ENCODE results near the gene PCK1. TPM values are rescaled to one million over a fixed set of nuclear protein-coding genes. Genes with fewer than 3 reads are reported as not detected.

The PCK1 gene
- total and polyA plus RNA-seq, 2 donors (not counting 1 experiment from before 2014, with no cell fraction given) = under 0.01 TPM; not detected in 1

DNA sequence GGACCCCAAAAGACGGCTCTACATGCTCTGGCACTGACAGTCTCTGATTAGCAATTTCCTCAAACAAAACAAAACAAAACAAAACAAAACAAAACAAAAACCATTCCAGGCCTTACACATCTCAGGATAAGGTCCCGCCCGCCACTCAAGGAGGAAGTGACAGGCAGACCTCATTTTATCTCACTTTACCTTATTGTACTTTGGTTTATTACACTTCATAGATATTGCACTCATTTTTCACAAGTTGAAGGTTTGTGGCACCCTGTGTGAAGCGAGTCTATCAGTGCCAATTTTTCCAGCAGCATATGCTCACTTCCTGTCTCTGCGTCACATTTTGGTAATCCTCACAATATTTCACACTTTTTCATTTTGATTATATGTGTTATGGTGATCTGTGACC, 44.1 kb downstream of the PCK1 start:
- H3K4me1 ChIP-seq (ENCODE audit: control insufficient read depth, extremely low read depth, insufficient read depth, low read length) = no peaks in the 10 kb centered on the region
- DNase-seq (ENCODE audit: low read depth in 2 of 2) = no peak

DNA sequence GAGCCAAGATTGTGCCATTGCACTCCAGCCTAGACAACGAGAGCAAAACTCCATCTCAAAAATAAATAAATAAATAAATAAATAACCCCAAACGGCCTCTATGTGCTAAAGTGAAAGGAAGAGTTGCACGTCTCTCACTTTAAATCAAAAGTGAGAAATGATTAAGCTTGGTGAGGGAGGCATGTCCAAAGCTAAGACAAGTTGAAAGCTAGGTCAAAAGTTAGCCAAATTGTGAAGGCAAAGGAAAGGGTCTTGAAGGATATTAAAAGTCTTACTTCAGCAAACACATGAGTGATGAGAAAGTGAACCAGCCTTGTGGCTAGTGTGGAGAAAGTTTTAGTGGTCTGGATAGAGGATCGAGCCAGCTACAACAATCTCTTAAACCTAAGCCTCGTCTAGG, 45.0 kb downstream of the PCK1 start:
- H3K36me3 ChIP-seq (ENCODE audit: control insufficient read depth, insufficient read depth, low read length) = no peaks in the 10 kb centered on the region
- no peak overlapping the region for H3K9ac ChIP-seq (ENCODE audit: insufficient read depth, low read length)
- TF ChIP-seq EZH2 (IDR thresholded peaks at IDR 0.05; ENCODE audit: low read length, missing control alignments) = no peak
- TF ChIP-seq, protein P1, sequence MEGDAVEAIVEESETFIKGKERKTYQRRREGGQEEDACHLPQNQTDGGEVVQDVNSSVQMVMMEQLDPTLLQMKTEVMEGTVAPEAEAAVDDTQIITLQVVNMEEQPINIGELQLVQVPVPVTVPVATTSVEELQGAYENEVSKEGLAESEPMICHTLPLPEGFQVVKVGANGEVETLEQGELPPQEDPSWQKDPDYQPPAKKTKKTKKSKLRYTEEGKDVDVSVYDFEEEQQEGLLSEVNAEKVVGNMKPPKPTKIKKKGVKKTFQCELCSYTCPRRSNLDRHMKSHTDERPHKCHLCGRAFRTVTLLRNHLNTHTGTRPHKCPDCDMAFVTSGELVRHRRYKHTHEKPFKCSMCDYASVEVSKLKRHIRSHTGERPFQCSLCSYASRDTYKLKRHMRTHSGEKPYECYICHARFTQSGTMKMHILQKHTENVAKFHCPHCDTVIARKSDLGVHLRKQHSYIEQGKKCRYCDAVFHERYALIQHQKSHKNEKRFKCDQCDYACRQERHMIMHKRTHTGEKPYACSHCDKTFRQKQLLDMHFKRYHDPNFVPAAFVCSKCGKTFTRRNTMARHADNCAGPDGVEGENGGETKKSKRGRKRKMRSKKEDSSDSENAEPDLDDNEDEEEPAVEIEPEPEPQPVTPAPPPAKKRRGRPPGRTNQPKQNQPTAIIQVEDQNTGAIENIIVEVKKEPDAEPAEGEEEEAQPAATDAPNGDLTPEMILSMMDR (conservative IDR thresholded peaks at IDR 0.05 in 1 of 2, IDR thresholded peaks at IDR 0.05 in 1 of 2; ENCODE audit: low read depth in 1 of 2, low read length in 2 of 2) = no peak
- no peak overlapping the region for H2AFZ ChIP-seq (ENCODE audit: low read length)
- no peaks in the 10 kb centered on the region for H3K27me3 ChIP-seq (ENCODE audit: control insufficient read depth, insufficient read depth, low read length)
- no peak overlapping the region for H3K4me3 ChIP-seq (replicated peaks in 1 of 4; ENCODE audit: control extremely low read depth in 1 of 4, insufficient read depth in 1 of 4, low read depth in 3 of 4, low read length in 4 of 4)
- H3K4me2 ChIP-seq (ENCODE audit: extremely low read depth, insufficient read depth, low read length) = no peak overlapping the region
- no peaks in the 10 kb centered on the region for H3K79me2 ChIP-seq (ENCODE audit: control insufficient read depth, insufficient read depth, low read length)
- no peaks in the 10 kb centered on the region for H4K20me1 ChIP-seq (ENCODE audit: control insufficient read depth, extremely low read depth, insufficient read depth, low read length)
- H3K4me1 ChIP-seq (ENCODE audit: control insufficient read depth, extremely low read depth, insufficient read depth, low read length) = no peaks in the 10 kb centered on the region
- H3K9me3 ChIP-seq (ENCODE audit: control insufficient read depth, insufficient read depth, low read depth, low read length) = no peaks in the 10 kb centered on the region
- H3K27ac ChIP-seq (ENCODE audit: insufficient read depth, low read length) = no peak overlapping the region
- no peak for DNase-seq (ENCODE audit: low read depth in 2 of 2)

More for the DNA sequence above, 44.1 kb downstream of the PCK1 start:
- H3K27ac ChIP-seq (ENCODE audit: insufficient read depth, low read length) = no peak overlapping the region
- no peaks in the 10 kb centered on the region for H3K79me2 ChIP-seq (ENCODE audit: control insufficient read depth, insufficient read depth, low read length)
- H4K20me1 ChIP-seq (ENCODE audit: control insufficient read depth, extremely low read depth, insufficient read depth, low read length) = no peaks in the 10 kb centered on the region
- no peaks in the 10 kb centered on the region for H3K27me3 ChIP-seq (ENCODE audit: control insufficient read depth, insufficient read depth, low read length)
- no peak overlapping the region for H3K4me3 ChIP-seq (replicated peaks in 1 of 4; ENCODE audit: control extremely low read depth in 1 of 4, insufficient read depth in 1 of 4, low read depth in 3 of 4, low read length in 4 of 4)
- no peak overlapping the region for H3K9ac ChIP-seq (ENCODE audit: insufficient read depth, low read length)
- no peak overlapping the region for H3K4me2 ChIP-seq (ENCODE audit: extremely low read depth, insufficient read depth, low read length)
- no peaks in the 10 kb centered on the region for H3K36me3 ChIP-seq (ENCODE audit: control insufficient read depth, insufficient read depth, low read length)
- H2AFZ ChIP-seq (ENCODE audit: low read length) = no peak overlapping the region
- TF ChIP-seq EZH2 (IDR thresholded peaks at IDR 0.05; ENCODE audit: low read length, missing control alignments) = no peak
- TF ChIP-seq, protein P1 (conservative IDR thresholded peaks at IDR 0.05 in 1 of 2, IDR thresholded peaks at IDR 0.05 in 1 of 2; ENCODE audit: low read depth in 1 of 2, low read length in 2 of 2) = no peak
- H3K9me3 ChIP-seq (ENCODE audit: control insufficient read depth, insufficient read depth, low read depth, low read length) = no peaks in the 10 kb centered on the region

DNA sequence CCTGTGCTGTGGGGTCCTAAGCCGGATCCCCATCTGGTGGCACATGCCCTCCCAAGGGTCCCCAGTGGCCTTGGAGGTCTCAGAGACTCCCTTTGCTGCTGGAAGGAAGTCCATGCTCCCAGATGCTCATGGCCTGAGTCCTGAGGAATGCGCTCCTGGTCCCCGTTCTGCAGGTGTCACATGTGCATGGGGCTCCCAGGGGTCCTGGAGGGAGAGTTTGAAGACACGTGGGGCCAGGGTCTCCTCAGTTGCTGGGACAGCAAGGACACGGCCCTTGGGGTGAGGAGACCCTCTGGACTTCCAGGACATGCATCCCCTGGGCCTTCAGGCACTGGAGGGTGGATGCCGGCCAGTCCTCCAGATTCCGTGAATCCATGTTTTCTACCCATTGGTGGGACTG, 47.6 kb downstream of the PCK1 start:
- H3K9ac ChIP-seq (ENCODE audit: insufficient read depth, low read length) = no peak overlapping the region
- DNase-seq (ENCODE audit: low read depth in 2 of 2) = no peak
- no peak overlapping the region for H3K27ac ChIP-seq (ENCODE audit: insufficient read depth, low read length)
- no peak overlapping the region for H3K4me3 ChIP-seq (replicated peaks in 1 of 4; ENCODE audit: control extremely low read depth in 1 of 4, insufficient read depth in 1 of 4, low read depth in 3 of 4, low read length in 4 of 4)
- H3K36me3 ChIP-seq (ENCODE audit: control insufficient read depth, insufficient read depth, low read length) = no peaks in the 10 kb centered on the region
- no peaks in the 10 kb centered on the region for H3K9me3 ChIP-seq (ENCODE audit: control insufficient read depth, insufficient read depth, low read depth, low read length)
- no peak overlapping the region for H2AFZ ChIP-seq (ENCODE audit: low read length)
- H3K27me3 ChIP-seq (ENCODE audit: control insufficient read depth, insufficient read depth, low read length) = no peaks in the 10 kb centered on the region
- no peaks in the 10 kb centered on the region for H3K79me2 ChIP-seq (ENCODE audit: control insufficient read depth, insufficient read depth, low read length)
- TF ChIP-seq, protein P1 (conservative IDR thresholded peaks at IDR 0.05 in 1 of 2, IDR thresholded peaks at IDR 0.05 in 1 of 2; ENCODE audit: low read depth in 1 of 2, low read length in 2 of 2) = no peak
- no peak for TF ChIP-seq EZH2 (IDR thresholded peaks at IDR 0.05; ENCODE audit: low read length, missing control alignments)
- no peaks in the 10 kb centered on the region for H3K4me1 ChIP-seq (ENCODE audit: control insufficient read depth, extremely low read depth, insufficient read depth, low read length)
- no peaks in the 10 kb centered on the region for H4K20me1 ChIP-seq (ENCODE audit: control insufficient read depth, extremely low read depth, insufficient read depth, low read length)
- no peak overlapping the region for H3K4me2 ChIP-seq (ENCODE audit: extremely low read depth, insufficient read depth, low read length)

Data from fibroblast of lung (primary cell).